HL-60 (cell line): ENCODE measurements around the gene NUDT19.
"Not testable (repeated sequence)": the region's sequence is repeated elsewhere in the genome, so short reads cannot be mapped to it uniquely, and the experiment has no call there.

Experiments used
- CTCF ChIP-seq: IDR thresholded peaks from one replicate; pipeline ENCODE4 v1.5.1; 2011; ENCODE audit warnings: low read length, control low read depth, inconsistent platforms; ENCODE audit not compliant: insufficient read depth
- POLR2AphosphoS5 ChIP-seq: IDR thresholded peaks from 2 replicates; pipeline ENCODE4 v1.6.1; 2012; ENCODE audit warnings: low read depth

- TF ChIP-seq CTCF, POLR2AphosphoS5: not testable (repeated sequence)
These were observed 12.4 kb downstream of the NUDT19 start for GRCh38 chr19:32704006-32704405.
